ENCODE data around the gene ITIH6.
"Not testable (repeated sequence)": the region's sequence is repeated elsewhere in the genome, so short reads cannot be mapped to it uniquely, and the experiment has no call there.

Gene ITIH6

GRCh38 chrX:54798137-54798536 is at the start of gene ITIH6:
ITIH6 (minus strand) TSS chrX:54798255; CDS start chrX:54798210, 45 bp downstream.
- no peak for DNase-seq

GRCh38 chrX:54847700-54848099 is 49.6 kb upstream of the ITIH6 start:
- DNase-seq, result not testable (repeated sequence)

- DNase-seq, result no peak
Observed at GRCh38 chrX:54843050-54843449, 45.0 kb upstream of the ITIH6 start.

GRCh38 chrX:54842607-54843006 is 44.6 kb upstream of the ITIH6 start:
- DNase-seq, result no peak

GRCh38 chrX:54841184-54841874 is 43.3 kb upstream of the ITIH6 start:
- not testable (repeated sequence) for DNase-seq

GRCh38 chrX:54838583-54838982 is 40.5 kb upstream of the ITIH6 start:
- DNase-seq, result no peak

GRCh38 chrX:54826598-54826997 is 28.5 kb upstream of the ITIH6 start:
- no peak for DNase-seq

GRCh38 chrX:54825716-54826438 is 27.8 kb upstream of the ITIH6 start:
- no peak for DNase-seq

- no peak for DNase-seq
Observed at GRCh38 chrX:54824722-54825121, 26.7 kb upstream of the ITIH6 start.

GRCh38 chrX:54824195-54824594 is 26.1 kb upstream of the ITIH6 start:
- no peak for DNase-seq

GRCh38 chrX:54821310-54821709 is 23.3 kb upstream of the ITIH6 start:
- no peak for DNase-seq

GRCh38 chrX:54820737-54821136 is 22.7 kb upstream of the ITIH6 start:
- DNase-seq, result no peak

- no peak for DNase-seq
Observed at GRCh38 chrX:54819201-54819600, 21.1 kb upstream of the ITIH6 start.

- DNase-seq, result no peak
Observed at GRCh38 chrX:54818221-54818620, 20.2 kb upstream of the ITIH6 start.

- no peak for DNase-seq
Observed at GRCh38 chrX:54817220-54817820, 19.3 kb upstream of the ITIH6 start.

GRCh38 chrX:54812306-54812705 is 14.3 kb upstream of the ITIH6 start:
- no peak for DNase-seq

- no peak for DNase-seq
Observed at GRCh38 chrX:54811301-54811885, 13.3 kb upstream of the ITIH6 start.

- DNase-seq, result no peak
Observed at GRCh38 chrX:54810532-54810931, 12.5 kb upstream of the ITIH6 start.

GRCh38 chrX:54808605-54809483 is 10.8 kb upstream of the ITIH6 start:
- peak; percentile 30 to 91 (median 76) for DNase-seq

GRCh38 chrX:54808109-54808604 is 10.1 kb upstream of the ITIH6 start:
- peak in 50 of 51 donors; percentile 2 to 80 (median 52) for DNase-seq

- DNase-seq, result peak in 39 of 51 donors; percentile 0 to 51 (median 16)
Observed at GRCh38 chrX:54807524-54808108, 9.6 kb upstream of the ITIH6 start, which contains the start of gene MAGED2. MAGED2 (plus strand) TSS chrX:54807745; CDS start chrX:54809332, 1,587 bp downstream.

Data from hypothalamus (tissue), 51 donors.